Measurements from ENCODE around the gene PPFIA1.
"Not testable (repeated sequence)": the region's sequence is repeated elsewhere in the genome, so short reads cannot be mapped to it uniquely, and the experiment has no call there.

Gene PPFIA1

DNA sequence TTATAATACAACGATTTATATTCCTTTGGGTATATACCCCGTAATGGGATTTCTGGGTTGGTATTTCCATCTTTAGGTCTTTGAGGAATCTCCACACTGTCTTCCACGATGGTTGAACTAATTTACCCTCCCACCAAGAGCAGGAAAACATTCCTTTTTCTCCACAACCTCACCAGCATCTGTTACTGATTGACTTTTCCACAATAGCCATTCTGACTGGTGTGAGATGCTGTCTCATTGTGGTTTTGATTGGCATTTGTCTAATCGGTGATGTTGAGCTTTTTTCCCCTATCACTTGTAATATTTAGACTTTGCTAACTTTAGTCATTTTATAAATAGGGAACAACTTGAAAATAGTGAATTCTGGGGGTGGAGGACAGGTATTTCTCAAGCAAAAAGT is 58.1 kb downstream of the PPFIA1 start:
- no peak for DNase-seq

DNA sequence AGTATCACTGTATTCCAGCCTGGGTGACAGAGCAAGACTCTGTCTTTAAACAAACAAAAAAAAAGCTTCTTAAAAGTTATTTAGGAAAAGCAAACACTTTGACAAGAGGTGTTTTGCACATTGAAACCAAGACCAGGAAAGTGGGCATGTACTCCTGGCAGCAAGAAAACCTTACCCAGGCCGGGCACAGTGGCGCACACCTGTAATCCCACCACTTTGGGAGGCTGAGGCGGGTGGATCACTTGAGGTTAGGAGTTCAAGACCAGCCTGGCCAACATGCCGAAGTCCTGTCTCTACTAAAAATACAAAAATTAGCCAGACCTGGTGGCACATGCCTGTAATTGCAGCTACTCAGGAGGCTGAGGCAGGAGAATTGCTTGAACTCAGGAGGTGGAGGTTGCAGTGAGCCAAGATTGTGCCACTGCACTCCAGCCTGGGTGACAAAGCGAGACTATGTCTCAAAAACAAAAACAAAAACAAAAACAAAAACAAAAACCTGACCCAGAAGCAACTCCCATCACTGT is 60.9 kb downstream of the PPFIA1 start:
- DNase-seq, result not testable (repeated sequence)

DNA sequence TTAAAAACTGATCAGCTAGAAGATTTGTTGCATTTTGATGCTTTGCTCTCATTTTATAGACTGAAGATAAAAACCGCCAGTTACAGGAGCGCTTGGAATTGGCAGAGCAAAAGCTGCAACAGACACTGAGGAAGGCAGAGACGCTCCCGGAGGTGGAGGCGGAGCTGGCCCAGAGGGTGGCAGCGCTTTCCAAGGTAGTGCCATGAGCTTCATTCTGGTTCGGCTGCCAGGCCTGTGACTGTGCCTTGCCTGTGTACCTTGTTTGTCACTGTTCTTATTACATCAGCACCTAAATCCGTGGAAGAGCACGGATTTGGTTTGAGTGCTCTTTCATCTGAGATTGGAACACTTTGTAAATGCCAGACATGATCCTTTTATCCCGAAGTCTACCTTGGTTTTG is 61.4 kb downstream of the PPFIA1 start:
- DNase-seq, result no peak

DNA sequence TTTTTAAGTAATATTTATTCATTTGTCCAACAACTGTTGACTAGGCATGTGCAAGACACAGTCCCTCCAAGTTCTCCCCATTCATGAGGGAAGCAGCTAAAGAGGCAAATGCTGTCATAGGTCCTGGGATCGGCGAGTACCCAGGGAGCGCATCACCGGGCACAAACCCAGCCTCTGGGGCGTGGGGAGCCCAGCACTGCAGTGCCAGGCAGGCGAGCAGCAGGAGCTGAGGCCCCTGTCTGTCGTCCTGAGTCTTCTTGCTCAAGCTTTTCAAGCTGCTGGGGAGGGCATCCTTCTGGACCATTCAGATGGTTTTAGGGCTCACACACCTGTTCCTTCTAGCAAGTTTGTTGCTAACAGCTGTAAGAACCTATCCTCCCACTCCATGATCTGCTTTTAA is 62.1 kb downstream of the PPFIA1 start:
- DNase-seq, result no peak

DNA sequence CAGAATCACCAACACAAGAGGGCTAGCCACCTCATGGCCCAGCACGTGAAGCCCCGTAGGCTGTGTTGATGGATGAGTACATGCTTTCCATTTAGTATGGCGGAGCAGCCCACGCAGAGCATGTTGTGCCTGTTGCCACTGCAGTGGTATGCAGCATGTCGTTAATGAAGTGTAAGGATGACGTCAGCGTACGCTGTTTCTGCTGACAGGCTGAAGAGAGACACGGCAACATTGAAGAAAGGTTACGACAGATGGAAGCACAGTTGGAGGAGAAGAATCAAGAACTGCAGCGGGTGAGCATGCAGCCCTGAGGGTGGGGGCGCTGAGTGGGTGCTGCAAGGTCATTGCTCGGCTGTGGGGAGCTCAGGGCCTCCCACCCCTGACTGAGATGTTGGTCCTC is 62.8 kb downstream of the PPFIA1 start:
- DNase-seq, result no peak

DNA sequence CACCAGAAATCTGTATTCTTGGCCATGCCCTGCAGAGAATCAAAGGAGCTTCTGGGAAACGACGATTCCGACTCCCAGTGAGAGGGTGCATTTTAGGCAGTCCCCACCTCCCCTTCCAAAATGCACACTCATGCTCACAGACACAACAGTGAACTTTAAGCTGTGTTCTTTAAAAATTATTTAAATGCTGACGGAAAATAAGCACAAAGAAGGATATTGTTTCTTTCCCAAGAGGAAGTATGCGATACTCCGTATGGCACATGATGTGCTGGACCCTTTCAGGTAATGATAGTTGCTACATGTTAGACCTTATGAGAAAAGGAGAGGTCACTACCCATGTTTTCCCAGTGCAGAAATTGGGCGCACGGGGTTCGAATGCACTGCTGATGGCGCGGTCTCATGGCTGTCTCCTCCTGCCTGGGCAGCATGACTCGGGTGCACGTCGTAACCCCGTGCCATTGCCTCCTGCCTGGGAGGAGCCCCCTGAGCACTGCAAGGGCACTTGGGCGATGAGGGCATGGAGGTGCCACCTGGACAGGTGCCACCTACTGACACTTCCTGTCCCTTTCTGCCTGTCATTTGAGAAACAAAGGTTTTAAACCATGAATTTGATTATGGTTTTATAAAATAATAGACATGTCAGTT is 64.0 kb downstream of the PPFIA1 start:
- DNase-seq, result no peak

DNA sequence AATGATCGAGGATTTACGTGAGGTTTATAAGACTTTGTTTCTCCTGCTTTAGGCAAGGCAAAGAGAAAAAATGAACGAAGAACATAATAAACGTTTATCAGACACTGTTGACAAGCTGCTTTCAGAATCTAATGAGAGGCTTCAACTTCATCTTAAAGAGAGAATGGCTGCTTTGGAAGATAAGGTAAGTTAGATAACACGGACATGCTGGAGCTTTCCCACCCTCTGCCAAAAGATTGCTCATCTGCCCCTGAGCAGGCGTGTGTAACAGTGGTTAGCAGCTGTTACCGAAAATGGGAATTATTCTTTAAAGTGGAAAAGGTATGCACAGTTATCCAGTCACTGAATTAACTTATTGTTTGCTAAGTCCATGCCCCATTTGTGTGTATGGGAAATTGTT is 65.0 kb downstream of the PPFIA1 start:
- DNase-seq, result no peak

DNA sequence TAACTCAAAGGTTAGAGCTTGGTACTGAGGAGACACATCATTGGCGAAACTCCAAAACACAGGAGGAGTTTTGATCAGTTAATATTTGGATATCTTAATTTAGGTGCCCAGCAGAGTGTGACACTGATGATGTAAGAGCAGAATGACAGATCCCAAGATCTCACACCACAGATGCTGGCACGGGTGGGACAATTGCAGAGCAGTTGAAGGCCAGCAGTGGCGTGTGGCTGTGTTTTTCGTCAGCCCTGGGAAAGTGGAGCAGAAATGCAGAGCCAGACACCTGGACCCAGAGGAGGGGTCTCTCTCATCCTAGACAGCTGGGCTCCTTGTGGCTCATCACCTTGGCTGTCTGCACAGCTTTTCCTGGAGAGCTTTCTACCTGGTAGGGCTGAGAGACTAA is 68.1 kb downstream of the PPFIA1 start:
- DNase-seq, result no peak

DNA sequence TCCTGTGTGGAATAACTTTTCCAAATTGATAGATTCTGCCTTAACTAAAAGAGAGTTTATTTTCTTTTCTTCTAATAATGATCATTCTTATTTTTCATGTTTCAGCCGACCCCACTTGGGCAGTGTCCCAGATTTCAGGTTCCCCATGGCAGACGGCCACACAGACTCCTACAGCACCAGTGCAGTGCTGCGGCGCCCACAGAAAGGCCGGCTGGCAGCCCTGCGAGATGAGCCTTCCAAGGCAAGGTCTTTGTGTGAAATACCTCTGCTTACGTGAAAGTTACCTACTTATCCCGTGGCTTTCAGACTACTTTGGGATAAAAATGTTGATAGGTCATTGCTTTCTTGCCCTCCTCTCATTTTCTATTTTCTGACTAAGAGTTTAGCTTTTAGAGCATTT is 68.6 kb downstream of the PPFIA1 start:
- DNase-seq, result no peak

DNA sequence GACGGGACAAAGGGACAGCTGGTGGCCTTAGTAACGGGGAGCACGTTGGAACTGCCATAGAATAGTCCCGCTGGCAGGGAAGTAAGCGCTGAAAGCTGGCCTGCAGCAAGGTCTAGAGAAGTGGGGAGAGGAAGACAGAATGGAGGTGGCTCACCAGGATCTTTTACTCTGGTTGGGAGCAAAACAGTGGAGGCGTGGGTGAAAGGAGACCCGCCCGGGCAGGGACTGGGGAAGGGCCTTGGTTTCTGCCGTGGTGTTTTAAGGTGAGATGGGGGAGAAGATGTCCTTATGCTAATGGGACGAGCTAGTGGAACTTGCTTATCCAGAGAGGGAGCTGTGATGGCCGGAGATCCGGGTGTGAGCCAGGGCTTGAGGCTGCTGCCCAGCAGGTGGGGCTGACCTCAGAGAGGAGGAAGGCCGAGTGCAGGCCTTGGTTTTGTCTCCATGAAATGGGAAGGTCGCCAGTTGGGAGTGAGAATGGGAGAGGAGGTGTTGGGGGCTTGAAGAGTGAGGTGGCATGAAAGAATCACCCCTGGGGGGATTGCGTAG is 71.5 kb downstream of the PPFIA1 start:
- no peak for DNase-seq

DNA sequence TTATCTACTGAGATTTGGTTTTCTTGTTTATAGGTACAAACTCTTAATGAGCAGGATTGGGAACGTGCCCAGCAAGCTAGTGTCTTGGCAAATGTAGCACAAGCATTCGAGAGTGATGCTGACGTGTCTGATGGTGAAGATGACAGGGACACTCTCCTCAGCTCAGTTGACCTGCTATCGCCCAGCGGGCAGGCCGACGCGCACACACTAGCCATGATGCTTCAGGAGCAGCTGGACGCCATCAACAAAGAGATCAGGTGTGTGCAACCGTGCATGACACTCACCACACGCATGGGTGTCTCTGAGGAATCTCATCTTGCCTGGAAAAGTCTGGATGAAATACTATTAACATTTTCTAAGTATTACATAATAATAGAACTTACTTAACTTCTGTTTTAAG is 73.1 kb downstream of the PPFIA1 start:
- no peak for DNase-seq

DNA sequence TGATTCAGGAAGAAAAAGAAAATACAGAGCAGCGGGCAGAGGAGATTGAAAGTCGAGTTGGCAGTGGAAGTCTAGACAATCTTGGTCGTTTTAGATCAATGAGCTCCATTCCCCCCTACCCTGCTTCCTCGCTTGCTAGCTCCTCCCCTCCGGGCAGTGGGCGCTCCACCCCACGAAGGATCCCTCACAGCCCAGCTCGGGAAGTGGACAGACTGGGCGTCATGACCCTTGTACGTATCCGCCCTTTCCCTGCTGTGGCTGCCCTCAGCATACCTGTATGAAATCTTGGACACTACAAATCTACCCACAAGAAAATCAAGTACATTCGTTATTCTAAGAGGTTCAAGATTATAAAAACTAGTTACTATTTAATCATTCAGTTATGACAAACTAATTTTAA is 77.7 kb downstream of the PPFIA1 start:
- no peak for DNase-seq

DNA sequence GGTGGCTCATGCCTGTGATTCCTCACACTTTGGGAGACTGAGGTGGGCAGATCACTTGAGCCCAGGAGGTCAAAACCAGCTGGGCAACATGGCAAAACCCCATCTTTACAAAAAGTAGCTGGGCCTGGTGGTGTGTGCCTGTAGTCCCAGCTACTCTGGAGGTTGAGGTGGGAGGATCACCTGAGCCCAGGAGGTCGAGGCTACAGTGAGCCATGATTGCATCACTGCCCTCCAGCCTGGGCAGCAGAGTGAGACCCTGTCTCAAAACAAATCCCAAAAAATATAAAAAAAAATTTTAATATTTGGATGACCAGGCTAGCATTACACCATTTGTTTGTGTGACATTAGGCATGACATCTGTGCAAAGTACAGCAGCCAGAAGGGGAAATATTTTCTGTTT is 78.1 kb downstream of the PPFIA1 start:
- DNase-seq, result no peak

DNA sequence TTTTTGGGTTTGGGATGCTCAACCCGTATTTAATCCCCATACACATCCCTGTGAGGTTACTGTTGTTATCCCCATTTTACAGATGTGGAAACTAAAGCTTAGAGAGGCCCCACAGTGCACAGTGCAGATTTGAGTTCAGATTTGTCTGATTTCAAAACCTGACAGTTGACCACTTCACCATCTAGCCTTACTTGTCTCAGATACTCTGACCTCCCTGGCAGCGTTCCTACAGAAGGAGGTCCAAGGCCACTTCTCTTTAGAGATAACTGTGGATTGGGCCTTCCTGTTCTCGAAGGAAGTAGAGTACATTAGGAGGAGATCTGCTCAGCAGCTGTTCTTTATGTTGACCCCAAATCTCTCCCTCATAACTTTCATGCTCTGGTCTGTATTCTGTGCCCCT is 81.2 kb downstream of the PPFIA1 start:
- DNase-seq, result no peak

DNA sequence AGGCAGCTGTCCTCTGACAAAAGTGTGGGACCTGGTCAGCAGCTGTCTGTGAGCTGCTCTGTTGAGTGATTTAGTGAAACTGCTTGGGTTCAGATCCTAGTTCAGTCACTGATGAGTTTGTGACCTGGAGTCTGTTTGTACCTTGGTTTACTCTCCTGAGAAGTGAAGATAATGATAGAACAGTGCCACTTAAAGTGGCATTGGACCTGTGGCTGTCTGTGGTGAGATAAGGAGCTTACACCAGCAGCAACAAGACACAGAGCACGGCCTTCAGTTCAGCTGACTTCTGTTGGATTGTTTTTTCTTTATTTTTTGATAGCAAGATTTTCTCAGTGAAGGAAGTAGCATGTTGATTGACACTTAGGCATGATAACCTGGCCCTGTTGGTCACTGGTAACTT is 81.6 kb downstream of the PPFIA1 start:
- DNase-seq, result no peak

DNA sequence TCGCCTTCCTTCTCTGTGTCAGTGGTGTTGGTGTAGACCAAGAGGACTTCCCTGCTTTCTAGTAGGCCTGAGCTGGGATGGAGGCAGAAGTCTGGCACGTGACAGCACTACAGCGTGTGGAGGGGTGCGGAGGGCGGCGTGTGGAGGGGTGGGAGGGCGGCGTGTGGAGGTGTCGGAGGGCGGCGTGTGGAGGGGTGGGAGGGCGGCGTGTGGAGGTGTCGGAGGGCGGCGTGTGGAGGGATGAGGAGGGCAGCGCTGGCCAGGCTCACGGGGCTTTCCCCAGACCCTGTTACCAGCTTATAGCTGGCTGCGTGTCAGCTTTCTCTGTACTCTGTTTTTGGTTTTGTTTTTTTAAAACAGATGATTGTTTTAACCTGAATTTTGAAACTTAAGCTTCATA is 82.1 kb downstream of the PPFIA1 start:
- DNase-seq, result no peak

DNA sequence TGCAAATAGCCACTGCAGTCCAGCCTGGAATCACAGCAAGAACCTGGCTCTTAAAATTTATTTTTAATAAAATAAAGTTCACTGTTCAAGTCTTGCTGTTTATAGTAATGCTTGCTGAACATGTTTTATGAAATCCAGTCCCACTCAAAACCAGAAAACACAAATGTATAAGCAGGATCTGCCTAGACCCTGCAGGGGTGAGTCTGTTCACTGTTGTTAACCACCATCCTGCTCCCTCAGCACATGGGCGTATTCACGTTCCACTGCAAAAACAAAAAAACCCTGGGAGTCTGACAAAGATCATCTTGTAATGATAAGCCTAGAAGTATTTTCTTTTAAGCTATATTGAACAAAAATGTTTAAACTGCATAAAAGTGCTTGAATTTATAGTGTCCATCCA is 82.8 kb downstream of the PPFIA1 start:
- DNase-seq, result no peak

DNA sequence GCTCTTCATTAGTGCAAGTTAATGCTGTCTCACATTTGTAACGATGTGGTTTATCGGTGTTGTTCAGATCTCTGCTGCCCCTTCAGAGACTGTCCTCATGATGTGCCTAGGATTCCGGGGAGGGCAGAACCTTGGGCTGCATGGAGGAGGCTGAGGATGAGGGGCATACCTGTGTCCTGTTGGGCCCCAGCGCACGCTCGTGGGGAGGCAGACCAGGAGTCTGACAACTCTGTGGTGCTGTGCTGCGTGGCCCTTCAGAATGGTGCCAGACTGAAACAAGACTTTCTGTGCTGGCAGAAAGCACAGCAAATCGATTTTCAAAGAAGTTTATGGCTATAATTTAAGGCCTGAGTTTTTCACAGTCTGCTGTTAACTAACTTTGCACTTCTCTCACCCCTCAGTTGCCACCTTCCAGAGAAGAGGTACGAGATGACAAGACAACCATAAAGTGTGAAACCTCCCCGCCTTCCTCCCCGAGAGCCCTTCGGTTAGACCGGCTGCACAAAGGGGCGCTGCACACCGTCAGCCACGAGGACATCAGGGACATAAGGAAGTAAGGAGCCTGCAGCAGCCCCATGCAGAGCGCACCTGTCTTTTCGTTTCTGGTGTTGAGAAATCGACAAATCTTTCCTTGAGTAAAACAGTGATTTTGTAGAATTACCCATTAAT is 83.5 kb downstream of the PPFIA1 start:
- DNase-seq, result no peak

DNA sequence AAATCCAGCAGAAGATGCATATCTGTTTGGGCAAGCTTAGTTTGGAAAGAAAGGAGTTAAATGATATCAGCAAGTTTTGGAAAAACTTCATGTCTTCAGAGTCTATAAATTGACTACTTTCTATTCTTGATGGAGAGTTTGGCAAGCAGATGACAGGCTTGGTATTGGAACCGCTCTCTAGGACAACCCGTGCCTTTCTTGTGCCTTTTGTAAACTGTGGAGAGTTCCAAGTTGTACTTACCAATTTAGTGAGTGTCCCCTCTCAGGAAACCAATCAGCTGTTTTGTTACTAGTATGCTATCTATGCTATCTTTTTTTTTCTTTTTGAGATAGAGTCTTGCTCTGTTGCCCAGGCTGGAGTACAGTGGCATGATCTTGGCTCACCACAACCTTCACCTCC is 84.1 kb downstream of the PPFIA1 start:
- DNase-seq, result no peak

DNA sequence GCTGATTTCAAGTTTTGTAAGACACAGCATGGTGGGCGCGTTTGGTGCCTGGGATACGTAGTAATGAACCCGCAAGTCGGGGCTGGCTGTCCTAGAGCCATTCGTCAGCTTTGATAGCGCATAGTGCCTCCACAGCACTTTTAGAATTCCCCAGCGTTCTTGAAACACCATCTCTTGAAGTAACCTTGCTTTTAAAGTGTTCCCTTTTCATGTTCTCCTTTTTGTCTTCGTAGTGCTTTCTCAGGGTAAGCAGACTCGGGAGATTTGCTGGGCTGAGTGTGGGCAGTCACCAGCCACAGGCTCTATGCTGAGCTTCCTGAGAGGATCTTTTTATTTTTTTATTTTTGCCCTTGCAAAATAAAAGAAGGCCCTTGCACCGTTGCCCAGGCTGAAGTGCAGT is 88.3 kb downstream of the PPFIA1 start:
- no peak for DNase-seq

DNA sequence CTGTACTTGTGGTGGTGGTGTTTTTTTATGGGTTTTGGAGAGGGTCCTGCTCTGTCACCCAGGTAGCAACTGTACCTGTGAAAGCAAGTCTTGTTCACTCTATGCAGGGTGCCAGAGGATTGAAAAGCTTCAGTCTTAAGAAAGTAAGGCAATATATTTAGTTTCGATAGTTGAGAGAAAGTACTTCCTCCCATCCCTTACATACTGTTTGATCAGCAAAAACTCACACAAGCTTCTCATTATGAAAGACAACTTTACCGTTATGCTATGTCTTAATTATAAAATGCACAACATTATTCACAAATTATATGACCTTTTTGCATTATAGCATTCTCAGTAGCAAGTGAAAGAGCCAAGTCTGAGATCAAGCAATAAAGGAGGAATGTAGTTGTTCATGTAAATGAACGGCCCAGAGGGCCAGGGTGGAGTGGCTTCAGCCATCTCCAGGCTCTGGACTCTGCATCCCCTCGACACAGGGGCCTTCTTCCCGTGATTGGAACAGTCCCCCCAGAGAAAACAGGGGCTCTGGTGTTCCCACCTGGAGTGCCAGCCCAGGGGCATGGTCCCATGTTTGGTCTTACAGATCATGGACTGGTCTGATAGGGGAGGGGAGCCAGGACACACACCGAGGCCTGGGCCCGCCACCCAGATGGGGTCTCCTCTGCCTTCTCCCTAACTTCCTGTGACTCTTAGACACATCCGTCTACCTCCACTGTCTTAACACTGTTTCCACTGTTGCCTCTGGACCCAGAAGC is 89.1 kb downstream of the PPFIA1 start:
- no peak for DNase-seq

DNA sequence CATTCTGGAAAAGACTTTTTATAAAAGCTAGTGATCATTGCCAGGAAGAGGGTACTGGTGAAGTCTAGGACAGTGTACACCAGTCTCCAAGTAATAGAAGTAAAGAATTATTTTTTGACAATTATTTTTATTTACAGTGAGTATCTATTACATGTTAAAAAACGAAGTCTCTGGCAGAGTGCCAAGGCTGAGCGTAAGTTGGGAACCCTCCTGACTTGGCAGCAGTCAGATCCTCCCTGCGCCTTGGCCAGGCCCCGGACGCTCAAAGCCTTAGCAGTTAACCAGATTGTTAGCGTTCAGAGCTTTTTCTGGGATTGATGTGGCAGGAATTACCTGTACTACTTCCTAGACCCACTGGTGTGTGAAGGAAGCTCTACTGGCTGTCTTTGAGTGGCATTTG is 89.7 kb downstream of the PPFIA1 start:
- DNase-seq, result no peak

DNA sequence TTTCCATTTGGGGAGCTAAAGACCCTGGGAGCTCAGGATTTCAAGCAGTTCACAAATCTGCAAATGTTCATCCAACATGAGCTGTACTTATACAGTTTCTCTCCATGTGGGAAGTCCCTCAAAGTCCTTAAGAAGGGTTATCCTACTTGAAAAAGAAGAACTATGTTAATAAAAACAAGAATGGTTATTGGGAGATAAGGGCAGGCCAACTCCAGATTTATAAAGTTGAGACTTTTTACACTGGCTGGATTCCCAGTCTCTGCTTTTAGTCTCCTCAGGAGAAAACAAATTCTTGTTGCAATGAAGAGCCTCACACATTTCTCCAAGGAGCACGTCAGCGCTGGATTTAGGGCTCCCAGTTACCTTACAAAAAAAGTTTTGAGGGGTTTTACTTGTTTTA is 93.7 kb downstream of the PPFIA1 start:
- no peak for DNase-seq

Data from AML-193 (cell line).